ENCODE measurements around the gene RNF146. TPM values are rescaled to one million over a fixed set of nuclear protein-coding genes. Genes with fewer than 3 reads are reported as not detected.

RNF146 gene
- total RNA-seq (2022) (42.0 and 42.4 TPM in 2 replicates), Bru-seq, nascent RNA (percentile 93 among the genes with signal in this experiment), BruChase-seq, experiment 1, labeled RNA remaining after a 6-hour chase (percentile 80 among the genes with signal in this experiment), BruChase-seq, experiment 2, labeled RNA remaining after a 2-hour chase (percentile 96 among the genes with signal in this experiment)
- long read RNA-seq, partial matches to known transcripts, result 1 of 16 reads
- long read RNA-seq, other reads (novel, unspliced or antisense), result 5 of 16 reads

- BruUV-seq (replicated peaks), result TSS peak; percentile 13
- H3K4me3 Mint-ChIP-seq (ENCODE audit: unreplicated experiment), result peak within 1 kb of the TSS; percentile 85
- POLR2A ChIA-PET, result interaction anchor here (0.6 to 1.9 kb wide), 24 partner anchors 9 to 1487 kb away, joined by 3 to 15 read pairs (median 4); partner anchors contain the start of genes ECHDC1, KIAA0408 and TRMT11
- no peaks in the 10 kb centered on the region for H3K27me3 Mint-ChIP-seq (ENCODE audit: insufficient read depth, unreplicated experiment)
- TF ChIP-seq CTCF (IDR thresholded peaks at IDR 0.05; ENCODE audit: unreplicated experiment), result peak; percentile 69
- no peaks in the 10 kb centered on the region for H3K9me3 Mint-ChIP-seq (ENCODE audit: unreplicated experiment)
- no peaks in the 10 kb centered on the region for H3K36me3 Mint-ChIP-seq (ENCODE audit: insufficient read depth, unreplicated experiment)
- DNase-seq (ENCODE audit: unreplicated experiment), result peak; percentile 81
- H3K27ac Mint-ChIP-seq (ENCODE audit: low read depth, unreplicated experiment), result peak within 1 kb of the TSS; percentile 92
- CTCF ChIA-PET, result interaction anchor here (0.5 to 3.0 kb wide), 33 partner anchors 9 to 1418 kb away, joined by 3 to 20 read pairs (median 4); partner anchors contain the start of gene MTCL3
- intact Hi-C loops (cut with micrococcal nuclease), result loop anchor here (2.0 kb wide), 1 partner anchor 80 kb away; no protein-coding TSS in a partner anchor
- peaks cover 4% of the 10 kb centered on the region for H3K4me1 Mint-ChIP-seq (ENCODE audit: insufficient read depth, unreplicated experiment)
Measured at GRCh38 chr6:127266178-127266891, at the start of gene RNF146. Gene RNF146, plus strand, starts transcription at chr6:127266864. Its CDS starts 13,475 bp downstream, at chr6:127280339.

GRCh38 chr6:127219869-127220268, 46.8 kb upstream of the RNF146 start:
- ChIA-PET CTCF (interaction anchor here (0.9 kb wide), 1 partner anchor 33 kb away, joined by 3 read pairs; no protein-coding TSS in a partner anchor), POLR2A (no interaction called here)
- Mint-ChIP-seq H3K4me3 (ENCODE audit: unreplicated experiment) (no peak overlapping the region), H3K27ac (ENCODE audit: low read depth, unreplicated experiment) (no peak overlapping the region), H3K27me3 (ENCODE audit: insufficient read depth, unreplicated experiment) (peaks cover 80% of the 10 kb centered on the region), H3K9me3 (ENCODE audit: unreplicated experiment) (no peaks in the 10 kb centered on the region), H3K4me1 (ENCODE audit: insufficient read depth, unreplicated experiment) (no peaks in the 10 kb centered on the region), H3K36me3 (ENCODE audit: insufficient read depth, unreplicated experiment) (no peaks in the 10 kb centered on the region)
- no peak for TF ChIP-seq CTCF (IDR thresholded peaks at IDR 0.05; ENCODE audit: unreplicated experiment)
- no TSS peak for BruUV-seq (replicated peaks)
- intact Hi-C loops (cut with micrococcal nuclease), result no loop called here
- DNase-seq (ENCODE audit: unreplicated experiment), result no peak

GRCh38 chr6:127221201-127221600, 45.5 kb upstream of the RNF146 start:
- Mint-ChIP-seq H3K4me3 (ENCODE audit: unreplicated experiment) (no peak overlapping the region), H3K4me1 (ENCODE audit: insufficient read depth, unreplicated experiment) (no peaks in the 10 kb centered on the region), H3K27me3 (ENCODE audit: insufficient read depth, unreplicated experiment) (peaks cover 80% of the 10 kb centered on the region), H3K9me3 (ENCODE audit: unreplicated experiment) (no peaks in the 10 kb centered on the region), H3K27ac (ENCODE audit: low read depth, unreplicated experiment) (no peak overlapping the region), H3K36me3 (ENCODE audit: insufficient read depth, unreplicated experiment) (no peaks in the 10 kb centered on the region)
- TF ChIP-seq CTCF (IDR thresholded peaks at IDR 0.05; ENCODE audit: unreplicated experiment), result no peak
- no peak for DNase-seq (ENCODE audit: unreplicated experiment)
- intact Hi-C loops (cut with micrococcal nuclease), result no loop called here
- BruUV-seq (replicated peaks), result no TSS peak
- ChIA-PET POLR2A (interaction anchor here (0.9 kb wide), 2 partner anchors 9 kb away, joined by 3 read pairs; no protein-coding TSS in a partner anchor), CTCF (interaction anchor here (0.6 to 0.7 kb wide), 2 partner anchors 10 to 199 kb away, joined by 3 read pairs; no protein-coding TSS in a partner anchor)

- intact Hi-C loops (cut with micrococcal nuclease), result no loop called here
- no peaks in the 10 kb centered on the region for H3K9me3 Mint-ChIP-seq (ENCODE audit: unreplicated experiment)
Measured at GRCh38 chr6:127222418-127222817, 44.2 kb upstream of the RNF146 start.

More at GRCh38 chr6:127222418-127222817, 44.2 kb upstream of the RNF146 start:
- BruUV-seq (replicated peaks), result no TSS peak
- H3K4me1 Mint-ChIP-seq (ENCODE audit: insufficient read depth, unreplicated experiment), result no peaks in the 10 kb centered on the region
- no peak overlapping the region for H3K27ac Mint-ChIP-seq (ENCODE audit: low read depth, unreplicated experiment)
- POLR2A ChIA-PET, result no interaction called here
- TF ChIP-seq CTCF (IDR thresholded peaks at IDR 0.05; ENCODE audit: unreplicated experiment), result no peak
- no peak overlapping the region for H3K4me3 Mint-ChIP-seq (ENCODE audit: unreplicated experiment)
- H3K36me3 Mint-ChIP-seq (ENCODE audit: insufficient read depth, unreplicated experiment), result no peaks in the 10 kb centered on the region
- no peak for DNase-seq (ENCODE audit: unreplicated experiment)
- CTCF ChIA-PET, result no interaction called here
- H3K27me3 Mint-ChIP-seq (ENCODE audit: insufficient read depth, unreplicated experiment), result peaks cover 72% of the 10 kb centered on the region

Measured in MCF 10A (cell line).